ENCODE results near the gene SND1. TPM values are rescaled to one million over a fixed set of nuclear protein-coding genes. Genes with fewer than 3 reads are reported as not detected.
"Not testable (repeated sequence)": the region's sequence is repeated elsewhere in the genome, so short reads cannot be mapped to it uniquely, and the experiment has no call there.

The SND1 gene
- total RNA-seq, 1 experiment from 2014 or later = 104 TPM

GRCh38 chr7:128102490-128103291 is 450.7 kb downstream of the SND1 start:
- no peak overlapping the region for H3K27ac ChIP-seq (ENCODE audit: low read length)
- peaks cover 5% of the 10 kb centered on the region; the same call in 1 of the 2 replicates for H3K36me3 ChIP-seq (ENCODE audit: insufficient read depth, low read length)
- H3K9ac ChIP-seq (ENCODE audit: low read length) = no peak overlapping the region

GRCh38 chr7:128103498-128104107 is 451.6 kb downstream of the SND1 start:
- Histone ChIP-seq H3K9me3 (ENCODE audit: low read length) (no peaks in the 10 kb centered on the region), H3K4me3 (ENCODE audit: low read length) (peak overlapping the region; percentile 69), H3K4me1 (ENCODE audit: low read length) (peaks cover 30% of the 10 kb centered on the region), H4K20me1 (ENCODE audit: insufficient read depth, low read depth, low read length) (peaks cover 10% of the 10 kb centered on the region; the same call in 1 of the 2 replicates), H3K27me3 (ENCODE audit: low read length) (no peaks in the 10 kb centered on the region), H3K27ac (ENCODE audit: low read length) (no peak overlapping the region), H3K9ac (ENCODE audit: low read length) (peak overlapping the region; percentile 52), H3K36me3 (ENCODE audit: insufficient read depth, low read length) (no peaks in the 10 kb centered on the region; the same call in 1 of the 2 replicates), H2AFZ (ENCODE audit: low read length) (peak overlapping the region; percentile 32; the same call in 1 of the 2 replicates), H3K9me2 (replicated peaks; ENCODE audit: insufficient read depth, low read length) (no peaks in the 10 kb centered on the region), H3K4me2 (ENCODE audit: low read depth, low read length, poor library complexity, severe bottlenecking) (peak overlapping the region; percentile 79), H3K79me2 (ENCODE audit: low read length) (no peaks in the 10 kb centered on the region)
- DNase-seq = peak; percentile 58

More at GRCh38 chr7:128102490-128103291, 450.7 kb downstream of the SND1 start:
- Histone ChIP-seq H3K9me2 (replicated peaks; ENCODE audit: insufficient read depth, low read length) (no peaks in the 10 kb centered on the region), H3K9me3 (ENCODE audit: low read length) (no peaks in the 10 kb centered on the region), H3K27me3 (ENCODE audit: low read length) (no peaks in the 10 kb centered on the region), H3K79me2 (ENCODE audit: low read length) (no peaks in the 10 kb centered on the region), H3K4me1 (ENCODE audit: low read length) (peaks cover 23% of the 10 kb centered on the region), H4K20me1 (ENCODE audit: insufficient read depth, low read depth, low read length) (peaks cover 10% of the 10 kb centered on the region; the same call in 1 of the 2 replicates), H3K4me3 (ENCODE audit: low read length) (no peak overlapping the region), H3K4me2 (ENCODE audit: low read depth, low read length, poor library complexity, severe bottlenecking) (no peak overlapping the region), H2AFZ (ENCODE audit: low read length) (no peak overlapping the region)
- no peak for DNase-seq

- peak overlapping the region; percentile 52 for H3K9ac ChIP-seq (ENCODE audit: low read length)
- H2AFZ ChIP-seq (ENCODE audit: low read length) = peak overlapping the region; percentile 32; the same call in 1 of the 2 replicates
- H3K79me2 ChIP-seq (ENCODE audit: low read length) = no peaks in the 10 kb centered on the region
- H3K27ac ChIP-seq (ENCODE audit: low read length) = no peak overlapping the region
- peak overlapping the region; percentile 69 for H3K4me3 ChIP-seq (ENCODE audit: low read length)
- H3K9me3 ChIP-seq (ENCODE audit: low read length) = no peaks in the 10 kb centered on the region
- no peaks in the 10 kb centered on the region for H3K27me3 ChIP-seq (ENCODE audit: low read length)
- H3K4me2 ChIP-seq (ENCODE audit: low read depth, low read length, poor library complexity, severe bottlenecking) = peak overlapping the region; percentile 79
- H3K36me3 ChIP-seq (ENCODE audit: insufficient read depth, low read length) = no peaks in the 10 kb centered on the region
- peaks cover 37% of the 10 kb centered on the region for H3K4me1 ChIP-seq (ENCODE audit: low read length)
- DNase-seq = peak; percentile 63
- peaks cover 10% of the 10 kb centered on the region; the same call in 1 of the 2 replicates for H4K20me1 ChIP-seq (ENCODE audit: insufficient read depth, low read depth, low read length)
- no peaks in the 10 kb centered on the region for H3K9me2 ChIP-seq (replicated peaks; ENCODE audit: insufficient read depth, low read length)
Observed at GRCh38 chr7:128104108-128104742, 452.2 kb downstream of the SND1 start.

GRCh38 chr7:128105228-128106022 is 453.4 kb downstream of the SND1 start:
- H3K36me3 ChIP-seq (ENCODE audit: insufficient read depth, low read length) = no peaks in the 10 kb centered on the region
- no peaks in the 10 kb centered on the region for H3K9me2 ChIP-seq (replicated peaks; ENCODE audit: insufficient read depth, low read length)
- no peaks in the 10 kb centered on the region for H3K79me2 ChIP-seq (ENCODE audit: low read length)
- DNase-seq = no peak
- no peak overlapping the region for H3K4me3 ChIP-seq (ENCODE audit: low read length)
- H2AFZ ChIP-seq (ENCODE audit: low read length) = no peak overlapping the region
- peaks cover 49% of the 10 kb centered on the region for H3K4me1 ChIP-seq (ENCODE audit: low read length)
- peaks cover 10% of the 10 kb centered on the region; the same call in 1 of the 2 replicates for H4K20me1 ChIP-seq (ENCODE audit: insufficient read depth, low read depth, low read length)
- no peak overlapping the region for H3K9ac ChIP-seq (ENCODE audit: low read length)
- H3K27ac ChIP-seq (ENCODE audit: low read length) = no peak overlapping the region
- H3K27me3 ChIP-seq (ENCODE audit: low read length) = no peaks in the 10 kb centered on the region
- no peaks in the 10 kb centered on the region for H3K9me3 ChIP-seq (ENCODE audit: low read length)
- H3K4me2 ChIP-seq (ENCODE audit: low read depth, low read length, poor library complexity, severe bottlenecking) = no peak overlapping the region

GRCh38 chr7:128106821-128107220 is 454.8 kb downstream of the SND1 start:
- DNase-seq = peak; percentile 55
- H3K27ac ChIP-seq (ENCODE audit: low read length) = no peak overlapping the region
- H3K4me2 ChIP-seq (ENCODE audit: low read depth, low read length, poor library complexity, severe bottlenecking) = no peak overlapping the region
- H3K4me3 ChIP-seq (ENCODE audit: low read length) = no peak overlapping the region
- peaks cover 10% of the 10 kb centered on the region; the same call in 1 of the 2 replicates for H4K20me1 ChIP-seq (ENCODE audit: insufficient read depth, low read depth, low read length)
- peaks cover 59% of the 10 kb centered on the region for H3K4me1 ChIP-seq (ENCODE audit: low read length)
- no peaks in the 10 kb centered on the region for H3K27me3 ChIP-seq (ENCODE audit: low read length)
- H3K9ac ChIP-seq (ENCODE audit: low read length) = no peak overlapping the region
- H3K9me2 ChIP-seq (replicated peaks; ENCODE audit: insufficient read depth, low read length) = no peaks in the 10 kb centered on the region
- H2AFZ ChIP-seq (ENCODE audit: low read length) = no peak overlapping the region
- no peaks in the 10 kb centered on the region for H3K36me3 ChIP-seq (ENCODE audit: insufficient read depth, low read length)
- no peaks in the 10 kb centered on the region for H3K79me2 ChIP-seq (ENCODE audit: low read length)
- H3K9me3 ChIP-seq (ENCODE audit: low read length) = no peaks in the 10 kb centered on the region

- not testable (repeated sequence) for H3K27ac ChIP-seq (ENCODE audit: low read length); H3K4me2 ChIP-seq (ENCODE audit: low read depth, low read length, poor library complexity, severe bottlenecking)
- peaks cover 66% of the 10 kb centered on the region for H3K4me1 ChIP-seq (ENCODE audit: low read length)
Observed at GRCh38 chr7:128107516-128107915, 455.5 kb downstream of the SND1 start.

GRCh38 chr7:128108129-128108528 is 456.1 kb downstream of the SND1 start:
- Histone ChIP-seq H4K20me1 (ENCODE audit: insufficient read depth, low read depth, low read length) (peaks cover 10% of the 10 kb centered on the region; the same call in 1 of the 2 replicates), H3K79me2 (ENCODE audit: low read length) (no peaks in the 10 kb centered on the region), H3K9me3 (ENCODE audit: low read length) (no peaks in the 10 kb centered on the region), H3K9me2 (replicated peaks; ENCODE audit: insufficient read depth, low read length) (no peaks in the 10 kb centered on the region), H3K4me3 (ENCODE audit: low read length) (peak overlapping the region; percentile 39; the same call in 1 of the 2 replicates), H3K4me1 (ENCODE audit: low read length) (peaks cover 69% of the 10 kb centered on the region), H3K4me2 (ENCODE audit: low read depth, low read length, poor library complexity, severe bottlenecking) (peak overlapping the region; percentile 52), H3K36me3 (ENCODE audit: insufficient read depth, low read length) (no peaks in the 10 kb centered on the region), H3K27ac (ENCODE audit: low read length) (peak overlapping the region; percentile 69), H3K9ac (ENCODE audit: low read length) (peak overlapping the region; percentile 37), H3K27me3 (ENCODE audit: low read length) (no peaks in the 10 kb centered on the region), H2AFZ (ENCODE audit: low read length) (no peak overlapping the region)
- no peak for DNase-seq

More at GRCh38 chr7:128107516-128107915, 455.5 kb downstream of the SND1 start:
- not testable (repeated sequence) for H4K20me1 ChIP-seq (ENCODE audit: insufficient read depth, low read depth, low read length); H3K9me2 ChIP-seq (replicated peaks; ENCODE audit: insufficient read depth, low read length); H3K36me3 ChIP-seq (ENCODE audit: insufficient read depth, low read length); H3K79me2 ChIP-seq (ENCODE audit: low read length); H3K9me3 ChIP-seq (ENCODE audit: low read length); H3K4me3 ChIP-seq (ENCODE audit: low read length); DNase-seq; H3K9ac ChIP-seq (ENCODE audit: low read length); H2AFZ ChIP-seq (ENCODE audit: low read length); H3K27me3 ChIP-seq (ENCODE audit: low read length)
